A549 treated with CpdA at 1 μM for 4 hours (cell line): Measurements from ENCODE around the gene GFPT2. TPM values are rescaled to one million over a fixed set of nuclear protein-coding genes. Genes with fewer than 3 reads are reported as not detected.

ENCODE experiments used
- total RNA-seq: library from RNA; stranded (reverse); fragments of 200-300 nt; extraction: Qiagen RNA extraction; gene quantifications from 5 replicates; pipeline ENCODE4 v1.2.3, GENCODE V29; 2022; ENCODE audit warnings: low read depth

The GFPT2 gene
- 44.2 to 56.0 TPM (median 51.8 TPM) in 5 replicates for total RNA-seq

GRCh38 chr5:180353048-180353979 is at the start of gene GFPT2:
GFPT2 (minus strand) TSS chr5:180353336; CDS start chr5:180353217, 119 bp downstream.

GRCh38 chr5:180291943-180292831 is 60.9 kb downstream of the GFPT2 start, which contains the start of gene MAPK9:
MAPK9 (minus strand) TSS chr5:180292083; CDS start chr5:180280561, 11,522 bp downstream.

Other genes with a start within 250 kb of the GFPT2 start
- 0.07 to 0.18 TPM (median 0.11 TPM) in 3 of 5 replicates, not detected in the others for gene RASGEF1C, start 144.1 kb downstream of the GFPT2 start, total RNA-seq
- gene MAPK9, start 61.3 kb downstream of the GFPT2 start, total RNA-seq, result 29.0 to 41.6 TPM (median 38.3 TPM) in 5 replicates
- gene CNOT6, start 141.0 kb upstream of the GFPT2 start, total RNA-seq, result 18.2 to 22.8 TPM (median 20.4 TPM) in 5 replicates
- gene SCGB3A1, start 238.2 kb upstream of the GFPT2 start, total RNA-seq, result not detected in 5 replicates